HG03565 (cell line): ENCODE data around the gene BMERB1.
"Not testable (repeated sequence)": the region's sequence is repeated elsewhere in the genome, so short reads cannot be mapped to it uniquely, and the experiment has no call there.

Experiments used
- ATAC-seq: cut with Tn5 transposase; IDR thresholded peaks from one replicate; pipeline ENCODE4 v1.9.1; 2021; ENCODE audit warnings: mild to moderate bottlenecking, moderate library complexity; ENCODE audit not compliant: unreplicated experiment

Gene BMERB1

DNA sequence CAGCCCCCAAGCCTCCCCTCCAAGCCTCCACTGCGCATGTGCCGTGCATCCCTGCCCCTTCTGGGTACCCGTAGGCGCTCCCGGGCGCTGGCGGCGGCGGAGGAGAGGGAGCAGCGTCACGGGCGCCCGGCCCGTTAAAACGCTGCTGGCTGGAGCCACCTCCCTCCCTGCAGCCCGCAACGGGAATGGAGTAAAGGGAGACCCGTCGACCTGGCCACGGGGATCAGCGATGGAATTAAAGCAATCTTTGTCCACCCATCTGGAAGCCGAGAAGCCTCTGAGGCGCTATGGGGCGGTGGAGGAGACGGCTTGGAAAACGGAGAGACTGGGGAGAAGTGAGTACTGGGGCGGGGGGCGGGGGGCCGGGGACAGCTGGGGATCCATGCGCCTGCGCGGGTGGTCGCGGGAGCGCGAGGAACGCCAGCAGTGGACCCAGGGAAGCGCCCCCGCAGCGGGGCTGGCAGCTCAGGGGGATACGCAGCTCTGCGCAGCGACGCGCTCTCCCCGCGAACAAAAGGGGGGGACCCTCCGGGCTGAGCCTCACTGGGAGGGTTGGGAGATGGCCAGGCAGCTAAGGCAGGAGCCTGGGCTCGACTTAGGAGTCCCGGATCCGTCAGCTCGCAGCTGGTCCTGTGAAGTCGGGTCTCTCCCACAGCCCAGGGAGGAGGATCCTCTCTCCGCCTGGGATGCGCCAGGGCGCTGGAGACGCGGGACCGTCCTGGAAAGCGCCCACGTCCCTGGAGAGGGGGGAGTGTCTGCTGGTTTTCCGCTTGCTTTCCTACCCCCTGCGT, at the start of gene BMERB1:
BMERB1 (plus strand) TSS at position 164 of the 791 bp plus-strand sequence; CDS start at position 230, 66 bp downstream.
- ATAC-seq, result no peak

DNA sequence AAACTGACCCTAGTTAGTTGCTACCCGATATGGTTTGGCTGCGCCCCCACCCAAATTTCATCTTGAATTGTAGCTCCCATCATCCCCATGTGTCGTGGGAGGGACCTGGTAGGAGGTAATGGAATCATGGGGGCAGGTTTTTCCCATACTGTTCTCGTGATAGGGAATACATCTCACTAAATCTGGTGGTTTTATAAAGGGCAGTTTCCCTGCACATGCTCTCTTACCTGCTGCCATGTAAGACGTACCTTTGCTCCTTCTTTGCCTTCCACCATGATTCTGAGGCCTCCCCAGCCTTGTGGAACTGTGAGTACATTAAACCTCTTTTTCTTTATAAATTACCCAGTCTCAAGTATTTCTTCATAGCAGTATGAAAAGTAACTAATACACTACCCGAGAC, 46.3 kb upstream of the BMERB1 start:
- not testable (repeated sequence) for ATAC-seq

DNA sequence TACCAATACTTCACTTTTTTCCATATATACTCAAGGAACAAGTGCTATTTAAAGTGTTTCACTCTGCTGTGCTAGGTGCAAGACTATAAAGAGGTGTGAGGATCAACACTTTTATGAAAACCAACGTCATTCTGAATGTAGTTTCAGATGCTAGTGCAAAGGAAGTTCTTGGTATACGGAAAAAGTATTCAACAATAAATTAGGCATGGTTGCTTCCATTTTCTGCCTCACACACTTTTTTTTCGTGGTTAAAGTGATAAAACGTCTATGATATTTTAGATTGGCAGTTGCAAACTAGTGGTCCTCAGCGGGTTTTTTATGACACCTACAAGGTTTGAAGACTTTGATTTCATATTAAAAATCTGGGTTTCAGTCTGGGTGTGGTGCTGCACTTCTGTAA, 44.5 kb upstream of the BMERB1 start:
- not testable (repeated sequence) for ATAC-seq

DNA sequence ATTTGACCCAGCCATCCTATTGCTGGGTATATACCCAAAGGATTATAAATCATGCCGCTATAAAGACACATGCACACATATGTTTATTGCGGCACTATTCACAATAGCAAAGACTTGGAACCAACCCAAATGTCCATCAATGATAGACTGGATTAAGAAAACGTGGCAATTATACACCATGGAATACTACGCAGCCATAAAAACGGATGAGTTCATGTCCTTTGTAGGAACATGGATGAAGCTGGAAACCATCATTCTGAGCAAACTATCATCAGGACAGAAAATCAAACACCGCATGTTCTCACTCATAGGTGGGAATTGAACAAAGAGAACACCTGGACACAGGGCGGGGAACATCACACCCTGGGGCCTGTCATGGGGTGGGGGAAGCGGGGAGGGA, 41.4 kb upstream of the BMERB1 start:
- not testable (repeated sequence) for ATAC-seq

DNA sequence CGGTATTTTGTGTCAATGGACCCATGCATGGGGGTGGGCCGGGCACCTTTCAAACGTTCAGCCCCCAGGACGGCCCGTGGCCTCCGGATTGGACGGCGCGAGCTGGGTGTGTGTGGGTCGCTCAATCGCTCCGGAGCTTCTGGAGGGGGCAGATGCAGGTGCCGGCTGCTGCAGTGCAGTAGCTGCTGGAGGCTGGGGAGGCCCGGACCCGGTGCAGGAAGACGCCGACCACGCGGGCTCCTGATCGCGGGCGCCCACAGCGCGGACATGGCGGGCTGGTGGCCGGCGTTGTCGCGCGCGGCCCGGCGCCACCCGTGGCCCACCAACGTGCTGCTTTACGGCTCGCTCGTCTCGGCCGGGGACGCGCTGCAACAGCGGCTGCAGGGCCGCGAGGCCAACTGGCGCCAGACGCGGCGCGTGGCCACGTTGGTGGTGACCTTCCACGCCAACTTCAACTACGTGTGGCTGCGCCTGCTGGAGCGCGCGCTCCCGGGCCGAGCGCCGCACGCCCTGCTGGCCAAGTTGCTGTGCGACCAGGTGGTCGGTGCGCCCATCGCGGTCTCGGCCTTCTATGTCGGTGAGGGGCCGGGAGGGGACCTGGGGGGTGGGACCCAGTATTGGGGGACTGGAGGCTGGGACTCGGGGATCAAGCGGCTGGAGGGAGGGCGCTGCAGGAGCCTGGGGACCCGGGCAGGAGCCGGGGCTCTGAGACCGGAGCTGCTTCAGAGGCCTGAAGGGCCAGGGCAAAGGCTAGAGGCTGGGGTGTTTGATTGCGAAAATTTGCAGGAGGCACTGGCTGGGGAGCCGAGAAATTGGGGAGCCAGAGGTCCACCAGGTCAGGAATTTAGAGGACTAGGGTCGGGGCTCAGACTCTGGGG, 38.5 kb upstream of the BMERB1 start, which contains the start of gene MPV17L:
MPV17L (plus strand) TSS at position 124 of the 878 bp plus-strand sequence; CDS start at position 268, 144 bp downstream.
- not testable (repeated sequence) for ATAC-seq

DNA sequence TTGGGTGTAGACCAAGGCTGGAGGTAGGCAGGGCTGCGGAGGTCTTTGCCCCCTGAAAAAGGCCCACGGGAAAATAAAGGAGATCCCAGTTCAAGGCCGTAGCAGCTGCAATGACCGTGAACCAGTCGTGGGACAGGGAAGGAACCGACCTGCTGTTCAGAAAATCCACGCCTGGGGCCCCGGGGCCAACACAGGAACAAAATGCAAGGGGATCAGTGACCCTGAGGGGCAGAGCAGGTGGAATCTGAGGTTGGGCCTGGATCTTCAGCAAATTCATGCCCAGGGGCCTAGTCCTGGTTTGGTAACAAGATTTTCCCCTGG, 37.9 kb upstream of the BMERB1 start:
- not testable (repeated sequence) for ATAC-seq

DNA sequence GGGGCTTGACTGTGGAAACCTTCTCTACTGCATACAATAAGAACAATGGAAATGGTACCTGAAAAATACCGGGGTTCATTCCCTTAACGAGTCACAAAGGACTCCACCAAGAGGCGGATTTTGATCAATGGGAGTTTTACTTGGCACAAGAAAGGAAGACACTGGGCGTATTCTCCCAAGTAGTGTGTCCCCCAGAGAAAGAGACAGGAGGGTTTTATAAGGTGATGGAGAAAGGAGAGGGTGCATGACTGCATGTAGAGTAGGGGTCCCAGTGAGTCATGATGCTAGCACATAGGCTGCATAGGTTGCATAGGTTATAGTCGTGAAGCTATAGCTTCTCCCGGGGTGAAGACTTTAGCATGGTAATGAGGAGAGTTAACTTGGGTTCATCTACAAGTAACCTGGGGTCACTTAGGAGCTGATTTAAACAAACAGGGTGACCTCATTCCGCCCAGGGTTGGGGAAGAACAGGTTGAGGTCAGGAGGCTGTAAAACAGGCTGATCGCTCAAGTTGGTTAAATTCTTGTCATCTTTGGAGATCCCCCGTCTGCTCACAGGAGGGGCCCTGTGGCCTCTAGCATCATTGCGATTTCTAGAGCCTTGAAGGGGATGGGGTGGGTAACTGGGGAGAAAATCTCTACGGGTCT, 37.3 kb upstream of the BMERB1 start:
- no peak for ATAC-seq

DNA sequence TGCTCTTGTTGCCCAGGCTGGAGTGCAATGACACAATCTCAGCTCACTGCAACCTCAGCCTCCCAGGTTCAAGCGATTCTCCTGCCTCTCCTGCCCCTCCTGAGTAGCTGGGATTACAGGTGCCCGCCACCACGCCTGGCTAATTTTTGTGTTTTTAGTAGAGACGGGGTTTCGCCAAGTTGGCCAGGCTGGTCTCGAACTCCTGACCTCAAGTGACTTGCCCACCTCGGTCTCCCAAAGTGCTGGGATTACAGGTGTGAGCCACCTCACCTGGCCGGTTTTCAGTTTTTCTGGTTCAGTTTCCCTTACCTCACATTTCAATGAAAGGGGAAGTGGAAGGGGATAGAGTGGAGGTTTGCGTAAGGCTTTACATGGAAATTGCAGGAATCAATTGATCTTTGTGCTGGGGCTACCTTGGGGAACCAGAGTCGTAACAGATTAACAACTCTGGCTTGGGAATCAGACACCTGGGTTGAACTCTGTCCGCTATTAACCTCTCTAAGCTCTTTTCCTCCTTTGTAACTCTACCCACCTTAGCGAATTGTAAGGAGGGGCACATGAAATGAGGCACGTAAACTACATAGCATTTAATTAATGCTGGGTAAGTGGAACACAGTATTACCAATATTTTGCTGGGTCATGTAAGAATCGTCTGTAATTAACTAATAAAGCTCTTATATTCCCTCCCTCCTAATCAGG, 35.6 kb upstream of the BMERB1 start:
- no peak for ATAC-seq

DNA sequence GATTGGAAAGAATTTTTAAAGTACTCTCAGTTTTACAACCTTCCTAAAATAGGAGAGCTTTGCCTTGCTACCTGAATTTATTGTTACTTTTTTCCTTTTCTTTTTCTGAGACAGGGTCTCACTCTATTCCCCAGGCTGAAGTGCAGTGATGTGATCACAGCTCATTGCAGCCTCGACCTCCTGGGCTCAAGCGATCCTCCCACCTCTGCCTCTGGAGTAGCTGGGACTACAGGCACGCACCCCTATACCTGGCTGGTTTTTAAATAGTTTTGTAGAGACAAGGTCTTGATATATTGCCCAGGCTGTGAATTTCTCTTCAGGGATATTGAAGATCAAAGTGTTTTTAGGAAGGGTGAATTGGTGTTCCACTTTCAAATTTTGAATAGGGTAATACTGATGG, 35.1 kb upstream of the BMERB1 start:
- ATAC-seq, result no peak

DNA sequence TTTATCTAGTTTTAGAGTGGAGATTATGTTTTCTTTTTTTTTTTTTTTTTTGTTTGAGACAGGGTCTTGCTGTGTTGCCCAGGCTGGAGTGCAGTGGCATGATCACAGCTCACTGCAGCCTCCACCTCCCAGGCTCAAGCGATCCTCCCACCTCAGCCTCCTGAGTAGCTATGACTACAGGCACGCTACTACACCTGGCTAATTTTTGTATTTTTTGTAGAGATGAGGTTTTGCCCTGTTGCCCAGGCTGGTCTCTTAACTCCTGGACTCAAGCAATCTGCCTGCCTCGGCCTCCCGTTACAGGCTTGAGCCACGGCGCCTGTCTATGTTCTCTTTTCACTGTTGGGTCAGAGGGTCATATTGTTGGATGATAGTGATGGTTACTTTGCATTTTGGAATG, 34.1 kb upstream of the BMERB1 start:
- ATAC-seq, result not testable (repeated sequence)

DNA sequence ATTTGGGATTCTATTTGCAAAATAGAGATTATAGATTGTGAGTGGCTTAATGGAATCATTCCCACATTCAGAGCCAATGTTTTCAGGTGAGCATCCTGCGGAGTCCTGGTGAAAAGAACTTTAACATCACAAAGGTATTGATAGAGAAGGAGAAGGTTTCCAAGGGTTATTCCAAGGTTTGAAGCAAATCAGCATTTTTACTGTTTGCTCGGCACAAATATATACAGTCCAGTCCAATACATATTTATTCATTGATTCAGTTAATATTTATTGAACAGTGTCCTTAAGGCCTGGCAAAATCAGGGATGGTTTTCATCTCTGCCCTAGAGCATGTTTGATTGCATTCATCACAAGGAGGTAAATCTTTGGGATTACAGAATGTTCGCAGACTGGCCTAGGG, 32.4 kb upstream of the BMERB1 start:
- no peak for ATAC-seq

DNA sequence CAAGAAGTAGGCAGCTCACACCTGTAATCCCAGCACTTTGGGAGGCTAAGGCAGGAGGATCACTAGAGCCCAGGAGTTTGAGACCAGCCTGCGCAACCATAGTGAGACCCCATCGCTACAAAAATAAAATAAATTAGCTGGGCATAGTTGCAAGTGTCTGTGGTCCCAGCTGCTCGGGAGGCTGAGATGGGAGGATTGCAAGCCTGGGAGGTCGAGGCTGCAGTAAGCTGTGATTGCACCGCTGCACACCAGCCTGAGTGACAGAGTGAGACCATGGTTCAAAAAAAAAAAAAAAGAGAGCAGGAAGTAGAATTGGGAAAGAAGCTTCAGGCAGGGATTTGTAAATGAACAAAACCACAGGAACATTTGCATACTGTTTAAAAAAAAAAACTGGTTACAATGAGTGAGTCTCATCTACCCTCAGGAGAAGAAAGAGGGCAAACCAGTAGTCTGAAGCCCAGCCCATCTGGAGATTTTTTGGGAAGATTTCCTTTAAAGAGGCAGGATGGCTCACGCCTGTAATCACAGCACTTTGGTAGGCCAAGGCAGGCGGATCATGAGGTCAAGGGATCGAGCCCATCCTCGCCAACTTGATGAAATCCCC, 30.9 kb upstream of the BMERB1 start:
- ATAC-seq, result no peak

DNA sequence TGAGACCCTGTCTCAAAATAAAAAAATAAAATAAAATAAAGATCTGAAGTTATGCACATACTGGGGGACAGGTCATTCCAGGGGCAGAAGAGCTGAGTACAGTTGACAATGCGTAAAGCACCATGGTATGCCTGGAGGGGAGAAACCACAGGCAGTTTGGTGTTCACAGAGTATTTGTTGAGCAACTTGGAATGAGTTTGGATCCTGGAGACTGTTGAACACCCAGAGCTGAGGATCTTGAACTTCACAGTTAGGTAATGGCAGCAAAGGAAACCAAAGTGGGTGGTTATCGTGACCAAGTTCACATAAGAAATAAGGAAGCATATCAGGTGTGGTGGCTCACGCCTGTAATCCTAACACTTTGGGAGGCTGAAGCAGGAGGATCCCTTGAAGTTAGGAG, 30.3 kb upstream of the BMERB1 start:
- ATAC-seq, result not testable (repeated sequence)

DNA sequence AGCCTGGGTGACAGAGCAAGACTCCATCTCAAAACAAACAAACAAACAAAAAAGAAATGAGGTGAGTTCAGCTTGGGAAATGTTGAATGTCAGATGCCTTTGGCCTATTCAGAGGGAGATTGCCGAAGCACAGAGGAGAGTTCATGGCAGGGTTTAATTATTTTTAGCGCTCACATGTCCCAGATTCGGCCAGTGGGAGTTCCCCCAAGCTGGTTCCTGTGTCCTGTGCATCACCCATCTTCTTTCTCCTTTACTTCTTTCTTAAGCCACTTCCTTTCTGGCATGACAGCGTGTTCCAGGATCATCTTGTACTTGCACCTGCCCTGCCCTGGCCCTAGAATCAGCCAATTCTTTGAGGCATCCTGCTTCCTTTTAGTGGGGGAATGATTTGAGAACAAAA, 29.6 kb upstream of the BMERB1 start:
- no peak for ATAC-seq

DNA sequence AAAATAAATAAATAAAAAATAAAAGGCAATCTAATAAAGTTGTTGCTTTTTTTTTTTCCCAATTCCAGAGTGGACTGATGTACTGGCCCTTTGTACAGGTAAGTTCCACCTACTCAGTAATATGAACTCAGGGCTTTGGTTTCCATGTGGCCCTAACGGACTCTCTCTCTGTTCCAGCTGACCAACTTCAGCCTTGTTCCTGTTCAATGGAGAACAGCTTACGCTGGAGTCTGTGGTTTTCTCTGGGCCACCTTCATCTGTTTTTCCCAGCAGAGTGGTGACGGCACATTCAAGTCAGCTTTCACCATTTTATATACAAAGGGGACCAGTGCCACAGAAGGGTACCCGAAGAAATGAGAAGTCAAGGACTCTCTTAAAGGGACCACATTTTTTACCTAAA, 26.6 kb upstream of the BMERB1 start:
- not testable (repeated sequence) for ATAC-seq

DNA sequence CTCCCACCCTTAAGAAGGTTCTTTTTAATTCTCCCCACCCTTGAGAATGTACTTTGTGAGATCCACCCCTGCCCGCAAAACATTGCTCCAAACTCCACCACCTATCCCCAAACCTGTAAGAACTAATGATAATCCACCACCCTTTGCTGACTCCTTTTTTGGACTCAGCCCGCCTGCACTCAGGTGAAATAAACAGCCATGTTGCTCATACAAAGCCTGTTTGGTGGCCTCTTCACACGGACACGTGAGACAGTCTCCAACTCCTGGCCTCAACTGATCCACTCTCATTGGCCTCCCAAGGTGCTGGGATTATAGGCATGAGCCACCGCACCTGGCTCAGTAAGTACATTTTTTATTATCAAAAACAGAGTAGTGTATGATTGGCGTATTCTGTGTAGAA, 24.9 kb upstream of the BMERB1 start:
- ATAC-seq, result not testable (repeated sequence)

DNA sequence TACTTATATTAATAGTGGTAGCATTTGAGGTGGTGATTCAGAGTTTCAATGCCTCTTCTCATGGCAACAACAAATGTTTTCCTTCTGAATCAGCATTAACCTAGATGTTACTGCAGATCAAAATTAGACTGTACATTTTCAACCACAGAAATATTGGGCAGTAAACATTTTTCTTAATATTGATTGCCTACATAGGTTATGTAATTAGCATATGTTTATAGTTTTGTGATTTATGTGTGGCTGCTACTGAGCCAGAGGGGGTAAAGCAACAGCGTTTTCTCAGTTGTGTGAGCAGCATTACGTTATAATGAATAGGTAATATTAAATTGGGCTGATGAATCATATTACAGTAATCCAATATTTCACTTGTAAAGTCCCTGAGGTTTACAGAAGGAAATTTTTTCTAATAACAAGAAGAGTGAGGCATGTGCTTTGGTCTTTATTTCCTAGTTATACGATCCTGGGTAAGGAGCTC, 18.8 kb upstream of the BMERB1 start:
- ATAC-seq, result no peak

DNA sequence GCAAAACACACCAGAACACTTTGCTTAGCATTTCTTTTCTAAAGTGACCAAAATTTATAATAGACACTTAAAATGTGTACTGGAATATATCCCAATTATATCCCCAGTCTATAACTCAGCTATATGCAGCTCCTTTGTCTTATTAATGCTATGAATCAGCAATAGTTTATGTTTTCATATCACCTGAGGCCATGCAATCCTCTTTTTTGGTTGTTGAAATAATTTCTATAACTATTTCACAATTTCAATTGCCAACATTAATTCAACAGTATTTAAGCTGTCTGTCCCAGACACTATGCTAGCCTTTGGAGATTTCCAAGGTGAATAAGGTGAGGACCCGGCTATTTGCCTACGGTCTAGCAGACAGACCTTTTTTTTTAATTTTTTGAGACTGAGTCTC, 17.2 kb upstream of the BMERB1 start:
- ATAC-seq, result no peak

DNA sequence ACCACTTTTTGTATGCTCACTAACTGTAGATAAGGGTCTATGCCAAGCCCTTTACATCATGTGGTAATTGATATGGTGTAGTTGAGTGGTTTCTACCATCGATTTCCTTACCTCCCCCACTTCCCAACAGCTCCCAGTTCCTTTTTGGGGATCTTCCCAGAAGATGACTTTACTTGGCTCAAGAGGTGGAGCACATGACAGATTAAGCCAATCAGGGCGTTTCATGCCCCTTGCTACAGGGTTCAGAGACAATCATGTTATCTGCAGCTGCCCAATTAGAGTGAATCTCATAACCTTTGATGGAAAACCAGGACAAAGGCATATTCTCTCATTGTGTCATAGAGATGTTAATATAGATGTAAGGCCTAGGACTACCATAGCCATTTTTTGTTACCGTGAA, 16.2 kb upstream of the BMERB1 start:
- ATAC-seq, result no peak

DNA sequence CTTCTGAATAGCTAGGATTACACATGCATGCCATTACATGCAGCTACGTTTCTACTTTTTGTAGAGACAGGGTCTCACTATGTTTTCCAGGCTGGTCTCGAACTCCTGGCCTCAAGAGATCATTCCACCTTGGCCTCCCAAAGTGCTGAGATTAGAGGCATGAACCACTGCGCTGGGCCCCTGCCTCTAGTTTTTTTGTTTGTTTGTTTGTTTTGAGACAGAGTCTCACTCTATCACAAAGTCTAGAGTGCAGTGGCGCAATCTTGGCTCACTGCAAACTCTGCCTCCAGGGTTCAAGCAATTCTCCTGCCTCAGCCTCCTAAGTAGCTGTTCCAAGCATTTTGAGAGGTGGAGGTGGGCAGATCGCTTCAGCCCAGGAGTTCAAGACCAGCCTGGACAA, 12.7 kb upstream of the BMERB1 start:
- ATAC-seq, result not testable (repeated sequence)
